Activated T-cell treated with anti-CD3 and anti-CD28 coated beads for 1 hour (primary cell): ENCODE measurements around the gene SYTL1.

Source experiments
- DNase-seq: peaks from one replicate; pipeline ENCODE4 v3.0.0-alpha.2; 2020; ENCODE audit warnings: low read depth

The SYTL1 gene

GRCh38 chr1:27364696-27365371 is 23.0 kb downstream of the SYTL1 start:
- DNase-seq: no peak

GRCh38 chr1:27365372-27366112 is 23.7 kb downstream of the SYTL1 start:
- DNase-seq: peak; percentile 76

GRCh38 chr1:27366113-27366410 is 24.2 kb downstream of the SYTL1 start:
- DNase-seq: peak; percentile 59

GRCh38 chr1:27366411-27367159 is 24.8 kb downstream of the SYTL1 start, which contains the start of gene MAP3K6:
TSS of gene MAP3K6 (minus strand) at chr1:27366961. CDS start at chr1:27366597, 364 bp downstream.
- DNase-seq: no peak

- no peak for DNase-seq
These were observed 25.4 kb downstream of the SYTL1 start for GRCh38 chr1:27367160-27367650.

GRCh38 chr1:27368869-27369582 is 27.2 kb downstream of the SYTL1 start:
- DNase-seq: no peak

GRCh38 chr1:27372022-27372807 is 30.4 kb downstream of the SYTL1 start:
- DNase-seq: no peak

- no peak for DNase-seq
These were observed 31.2 kb downstream of the SYTL1 start for GRCh38 chr1:27372808-27373690.

GRCh38 chr1:27374362-27375086 is 32.7 kb downstream of the SYTL1 start, which contains the start of gene FCN3:
TSS of gene FCN3 (minus strand) at chr1:27374824. CDS start at chr1:27374818, 6 bp downstream.
- no peak for DNase-seq

GRCh38 chr1:27377760-27378495 is 36.1 kb downstream of the SYTL1 start:
- DNase-seq: no peak

GRCh38 chr1:27379564-27380122 is 37.8 kb downstream of the SYTL1 start:
- no peak for DNase-seq

- no peak for DNase-seq
These were observed 38.4 kb downstream of the SYTL1 start for GRCh38 chr1:27380224-27380623.

- no peak for DNase-seq
These were observed 39.2 kb downstream of the SYTL1 start for GRCh38 chr1:27380766-27381733.

GRCh38 chr1:27381969-27382762 is 40.3 kb downstream of the SYTL1 start:
- DNase-seq: no peak

GRCh38 chr1:27383039-27383605 is 41.3 kb downstream of the SYTL1 start, which contains the start of gene CD164L2:
TSS of gene CD164L2 (minus strand) at chr1:27383333. CDS start at chr1:27383239, 94 bp downstream.
- DNase-seq: no peak

GRCh38 chr1:27383661-27384060 is 41.8 kb downstream of the SYTL1 start:
- DNase-seq: no peak
